ENCODE results near the gene BABAM2. TPM values are rescaled to one million over a fixed set of nuclear protein-coding genes. Genes with fewer than 3 reads are reported as not detected.

BABAM2 gene
- total and polyA plus RNA-seq, 10 of the 15 experiments (the other 5 are each of a cell fraction or from before 2014, with no cell fraction given): 30.7 to 59.9 (median 44.5) TPM

- Histone ChIP-seq H3K4me3 (no peak overlapping the region), H3K9ac (ENCODE audit: control insufficient read depth, insufficient read depth, low read length) (no peak overlapping the region), H3K27ac (ENCODE audit: control insufficient read depth, insufficient read depth) (no peak overlapping the region), H3K4me2 (ENCODE audit: control insufficient read depth, insufficient read depth) (no peak overlapping the region), H4K20me1 (ENCODE audit: control insufficient read depth, insufficient read depth) (no peaks in the 10 kb centered on the region), H3K27me3 (replicated peaks in 1 of 2; ENCODE audit: control insufficient read depth in 2 of 2, insufficient read depth in 2 of 2, low read length in 1 of 2) (no peaks in the 10 kb centered on the region), H3K36me3 (ENCODE audit: control insufficient read depth in 2 of 2, insufficient read depth in 2 of 2, low read length in 1 of 2) (no peaks in the 10 kb centered on the region), H3K4me1 (ENCODE audit: control insufficient read depth, insufficient read depth, low read length) (no peaks in the 10 kb centered on the region), H3K9me3 (replicated peaks; ENCODE audit: control insufficient read depth, insufficient read depth, low read length) (peaks cover 4% of the 10 kb centered on the region; the same call in 2 of the 3 replicates), H3K79me2 (ENCODE audit: control insufficient read depth, insufficient read depth, low read length) (no peaks in the 10 kb centered on the region), H2AFZ (ENCODE audit: control insufficient read depth, low read depth, low read length) (no peak overlapping the region)
- 96% methylated on average over 4 of the region's 4 CpGs for WGBS (ENCODE audit: insufficient coverage, insufficient replicate concordance, low lambda C conversion rate, missing lambda C conversion rate)
- no peak for DNase-seq (ENCODE audit: low read depth, low spot score)
- intact Hi-C loops (cut with micrococcal nuclease; ENCODE audit: unreplicated experiment) (no loop called here), in situ Hi-C loops (cut with MboI) (no loop called here)
- SMC1A ChIA-PET (ENCODE audit: uncharacterized antibody, unreplicated experiment): no interaction called here
- POLR2A ChIA-PET: no interaction called here
- no TSS peak for BruUV-seq (replicated peaks)
- RAD21 ChIA-PET (ENCODE audit: unreplicated experiment): no interaction called here
- ATAC-seq: no peak
- CTCF ChIA-PET: no interaction called here
- no peak for TF ChIP-seq ZNF274 (IDR thresholded peaks at IDR 0.05; ENCODE audit: insufficient read depth, insufficient read length)
- no peak for TF ChIP-seq CTCF (IDR thresholded peaks at IDR 0.05 in 2 of 3, conservative IDR thresholded peaks at IDR 0.05 in 1 of 3; ENCODE audit: control insufficient read depth in 2 of 3, extremely low read depth in 1 of 3, insufficient read depth in 1 of 3, low read depth in 3 of 3, low read length in 3 of 3)
- TF ChIP-seq IRF5 (IDR thresholded peaks at IDR 0.05; ENCODE audit: borderline replicate concordance): no peak
- no peak for TF ChIP-seq CHD1 (IDR thresholded peaks at IDR 0.05; ENCODE audit: low read depth, low read length)
- TF ChIP-seq NRF1 (conservative IDR thresholded peaks at IDR 0.05; ENCODE audit: low read depth, low read length): no peak
- TF ChIP-seq SRF (IDR thresholded peaks at IDR 0.05; ENCODE audit: low read depth in 2 of 2, low read length in 2 of 2): no peak
- no peak for TF ChIP-seq YY1 (IDR thresholded peaks at IDR 0.05; ENCODE audit: low read depth, low read length)
- no peak for TF ChIP-seq POLR2A (IDR thresholded peaks at IDR 0.05; ENCODE audit: low read depth, low read length)
- TF ChIP-seq PML (IDR thresholded peaks at IDR 0.05; ENCODE audit: low read length): no peak
- TF ChIP-seq ZBED1 (IDR thresholded peaks at IDR 0.05; ENCODE audit: borderline replicate concordance): no peak
- no peak for TF ChIP-seq EED (IDR thresholded peaks at IDR 0.05; ENCODE audit: low read depth)
- TF ChIP-seq CREM (IDR thresholded peaks at IDR 0.05; ENCODE audit: low read depth): no peak
- no peak for TF ChIP-seq JUNB (IDR thresholded peaks at IDR 0.05)
- no peak for TF ChIP-seq LARP7 (IDR thresholded peaks at IDR 0.05)
- FAIRE-seq: no peak
These were observed 283.7 kb downstream of the BABAM2 start for GRCh38 chr2:28174211-28174610.
